ENCODE measurements around the gene OSBP. TPM values are rescaled to one million over a fixed set of nuclear protein-coding genes. Genes with fewer than 3 reads are reported as not detected.

OSBP gene
- polyA plus RNA-seq, 1 donor (not counting 4 experiments of a cell fraction or from before 2014, with no cell fraction given), result 31.9 TPM

DNA sequence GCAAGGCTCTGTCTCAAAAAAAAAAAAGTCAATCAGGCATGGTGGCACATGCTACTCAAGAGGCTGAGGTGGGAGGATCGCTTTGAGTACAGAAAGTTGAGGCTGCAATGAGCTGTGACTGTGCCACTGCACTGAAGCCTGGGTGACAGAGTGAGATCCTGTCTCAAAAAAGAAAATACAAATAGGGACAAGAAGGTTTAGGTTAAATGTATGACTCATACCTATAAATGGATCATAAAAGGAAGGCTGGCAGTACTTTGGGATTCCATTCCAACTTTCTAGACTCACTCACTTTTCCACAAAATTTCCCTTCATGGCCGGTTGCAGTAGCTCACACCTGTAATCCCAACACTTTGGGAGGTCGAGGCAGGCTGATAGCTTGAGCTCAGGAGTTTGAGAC, 25.6 kb upstream of the OSBP start:
- Histone ChIP-seq H3K36me3 (ENCODE audit: control insufficient read depth in 2 of 2, extremely low read depth in 1 of 2, insufficient read depth in 2 of 2, low read length in 2 of 2) (peaks cover 28 to 31% of the 10 kb centered on the region in 2 experiments), H3K9me3 (ENCODE audit: control insufficient read depth, low read depth, low read length) (no peaks in the 10 kb centered on the region), H3K4me1 (ENCODE audit: control insufficient read depth, extremely low read depth, insufficient read depth, low read length) (no peaks in the 10 kb centered on the region), H3K9me1 (ENCODE audit: control insufficient read depth, extremely low read depth, insufficient read depth, low read length) (no peaks in the 10 kb centered on the region), H3K4me3 (ENCODE audit: control insufficient read depth in 2 of 3, extremely low read depth in 1 of 3, insufficient read depth in 2 of 3, low read depth in 1 of 3, low read length in 3 of 3) (no peak overlapping the region), H3K9ac (ENCODE audit: control insufficient read depth, extremely low read depth, insufficient read depth, low read length) (no peak overlapping the region), H3K27me3 (ENCODE audit: control insufficient read depth, extremely low read depth, insufficient read depth, low read length) (no peaks in the 10 kb centered on the region), H3K79me2 (ENCODE audit: control insufficient read depth, insufficient read depth, low read length) (peaks cover 2% of the 10 kb centered on the region), H3K27ac (ENCODE audit: control insufficient read depth, insufficient read depth, low read length) (no peak overlapping the region), H2AFZ (ENCODE audit: control insufficient read depth, low read length) (no peak overlapping the region), H4K20me1 (ENCODE audit: control insufficient read depth, extremely low read depth, insufficient read depth, low read length) (no peaks in the 10 kb centered on the region), H3K4me2 (ENCODE audit: control insufficient read depth, extremely low read depth, insufficient read depth, low read depth, low read length) (no peak overlapping the region)
- no peak for FAIRE-seq
- no peak for TF ChIP-seq EZH2 (IDR thresholded peaks at IDR 0.05; ENCODE audit: low read length)
- TF ChIP-seq CTCF (optimal IDR thresholded peaks at IDR 0.05 in 1 of 3, IDR thresholded peaks at IDR 0.05 in 1 of 3, conservative IDR thresholded peaks at IDR 0.05 in 1 of 3; ENCODE audit: extremely low read depth in 1 of 3, insufficient read depth in 2 of 3, low read length in 3 of 3), result no peak
- dilution Hi-C loops (cut with MboI; ENCODE audit: extremely low pct_ligation_motif_present, low sequenced_read_pairs), result no loop called here
- DNase-seq (ENCODE audit: low read depth, low spot score), result no peak

GRCh38 chr11:59630493-59630892, 14.9 kb upstream of the OSBP start:
- Histone ChIP-seq H3K4me3 (ENCODE audit: control insufficient read depth in 2 of 3, extremely low read depth in 1 of 3, insufficient read depth in 2 of 3, low read depth in 1 of 3, low read length in 3 of 3) (no peak overlapping the region), H3K9ac (ENCODE audit: control insufficient read depth, extremely low read depth, insufficient read depth, low read length) (no peak overlapping the region), H3K36me3 (ENCODE audit: control insufficient read depth in 2 of 2, extremely low read depth in 1 of 2, insufficient read depth in 2 of 2, low read length in 2 of 2) (no peaks in the 10 kb centered on the region), H4K20me1 (ENCODE audit: control insufficient read depth, extremely low read depth, insufficient read depth, low read length) (no peaks in the 10 kb centered on the region), H3K27ac (ENCODE audit: control insufficient read depth, insufficient read depth, low read length) (no peak overlapping the region), H3K9me1 (ENCODE audit: control insufficient read depth, extremely low read depth, insufficient read depth, low read length) (no peaks in the 10 kb centered on the region), H2AFZ (ENCODE audit: control insufficient read depth, low read length) (no peak overlapping the region), H3K79me2 (ENCODE audit: control insufficient read depth, insufficient read depth, low read length) (no peaks in the 10 kb centered on the region), H3K4me2 (ENCODE audit: control insufficient read depth, extremely low read depth, insufficient read depth, low read depth, low read length) (no peak overlapping the region), H3K4me1 (ENCODE audit: control insufficient read depth, extremely low read depth, insufficient read depth, low read length) (no peaks in the 10 kb centered on the region), H3K9me3 (ENCODE audit: control insufficient read depth, low read depth, low read length) (no peaks in the 10 kb centered on the region), H3K27me3 (ENCODE audit: control insufficient read depth, extremely low read depth, insufficient read depth, low read length) (no peaks in the 10 kb centered on the region)
- DNase-seq (ENCODE audit: low read depth, low spot score), result no peak
- dilution Hi-C loops (cut with MboI; ENCODE audit: extremely low pct_ligation_motif_present, low sequenced_read_pairs), result no loop called here
- FAIRE-seq, result no peak
- TF ChIP-seq CTCF (optimal IDR thresholded peaks at IDR 0.05 in 1 of 3, IDR thresholded peaks at IDR 0.05 in 1 of 3, conservative IDR thresholded peaks at IDR 0.05 in 1 of 3; ENCODE audit: extremely low read depth in 1 of 3, insufficient read depth in 2 of 3, low read length in 3 of 3) (no peak), EZH2 (IDR thresholded peaks at IDR 0.05; ENCODE audit: low read length) (no peak)
